PC-3 (cell line): ENCODE data around the gene DUSP18. TPM values are rescaled to one million over a fixed set of nuclear protein-coding genes. Genes with fewer than 3 reads are reported as not detected.
A peak's percentile ranks its signal among the peaks of the same experiment; 100 is the strongest.

ENCODE experiments used
- ATAC-seq: fragments of 200-7000 bp; cut with Tn5 transposase; 2 replicates; pipeline ENCODE4 v1.9.1; 2020; ENCODE audit warnings: mild to moderate bottlenecking, moderate library complexity
- BruUV-seq: library from RNA; stranded (reverse); fragments of 400-500 nt; replicated peaks from 2 replicates; lab custom pipeline; 2021; lab: Mats Ljungman, UMichigan
- CTCF ChIA-PET: fragments of 300-600 bp; sonication (Branson Sonifier 250); formaldehyde crosslinking; loops from one replicate; lab custom pipeline; 2022; ENCODE audit warnings: antibody characterized with exemption; lab: Charles Lee
- POLR2A ChIA-PET: fragments of 300-600 bp; sonication (Branson Sonifier 250); formaldehyde crosslinking; loops from one replicate; lab custom pipeline; 2022; ENCODE audit warnings: antibody characterized with exemption; ENCODE audit not compliant: unreplicated experiment; lab: Charles Lee
- DNase-seq: peaks from one replicate; pipeline ENCODE4 v3.0.0-alpha.2; 2015
- H2AFZ ChIP-seq: fragments of 300-600 bp; sonication (generic); 2 replicates; pipeline ENCODE4 v1.6.0; 2016; ENCODE audit warnings: antibody characterized with exemption, low read length
- H3F3A ChIP-seq: fragments of 300-600 bp; sonication (generic); one replicate; pipeline ENCODE4 v1.6.0; 2017; ENCODE audit warnings: antibody characterized with exemption, low read length, control low read depth, mild to moderate bottlenecking; ENCODE audit not compliant: unreplicated experiment
- H3K27ac ChIP-seq: fragments of 300-600 bp; sonication (generic); 2 replicates; pipeline ENCODE4 v1.5.1; 2016; ENCODE audit warnings: mild to moderate bottlenecking, low read length
- H3K27me3 ChIP-seq: fragments of 300-600 bp; sonication (generic); 2 replicates; pipeline ENCODE4 v1.6.1; 2016; ENCODE audit warnings: low read length, mixed read lengths
- H3K36me3 ChIP-seq: fragments of 300-600 bp; sonication (generic); 2 replicates; pipeline ENCODE4 v1.6.1; 2016; ENCODE audit warnings: low read depth, mixed run types, low read length, mixed read lengths
- H3K4me1 ChIP-seq: fragments of 300-600 bp; sonication (generic); 2 replicates; pipeline ENCODE4 v1.5.1; 2016; ENCODE audit warnings: low read length; ENCODE audit not compliant: insufficient read depth
- H3K4me2 ChIP-seq: fragments of 300-600 bp; sonication (generic); 2 replicates; pipeline ENCODE4 v1.6.0; 2016; ENCODE audit warnings: low read length
- H3K4me3 ChIP-seq: fragments of 300-600 bp; sonication (generic); 2 replicates; pipeline ENCODE4 v1.5.1; 2016; ENCODE audit warnings: mild to moderate bottlenecking, low read length, mixed read lengths
- H3K79me2 ChIP-seq: fragments of 300-600 bp; sonication (generic); 2 replicates; pipeline ENCODE4 v1.6.1; 2017; ENCODE audit warnings: low read length, mixed read lengths
- H3K9ac ChIP-seq: fragments of 300-600 bp; sonication (generic); 2 replicates; pipeline ENCODE4 v1.6.0; 2016; ENCODE audit warnings: mild to moderate bottlenecking, low read length
- H3K9me2 ChIP-seq: fragments of 300-600 bp; sonication (generic); replicated peaks from 2 replicates; pipeline ENCODE4 v1.6.1; 2016; ENCODE audit warnings: mixed run types, low read length, mixed read lengths
- H3K9me3 ChIP-seq: fragments of 300-600 bp; sonication (generic); 2 replicates; pipeline ENCODE4 v1.6.1; 2016; ENCODE audit warnings: low read length, mixed read lengths
- H4K20me1 ChIP-seq: fragments of 300-600 bp; sonication (generic); 2 replicates; pipeline ENCODE4 v1.6.1; 2016; ENCODE audit warnings: low read length, mixed read lengths
- CTCF ChIP-seq: fragments of 300-600 bp; sonication (generic); conservative IDR thresholded peaks from 2 replicates; pipeline ENCODE4 v1.5.1; 2017; ENCODE audit warnings: antibody characterized with exemption, low read depth, mild to moderate bottlenecking, low read length
- EZH2 ChIP-seq: fragments of 300-600 bp; sonication (generic); IDR thresholded peaks from one replicate; pipeline ENCODE4 v1.6.1; 2017; ENCODE audit warnings: antibody characterized with exemption, mild to moderate bottlenecking, low read length; ENCODE audit not compliant: unreplicated experiment
- EZH2phosphoT487 ChIP-seq: fragments of 300-600 bp; sonication (generic); IDR thresholded peaks from 2 replicates; pipeline ENCODE4 v1.6.1; 2018; ENCODE audit warnings: mild to moderate bottlenecking, antibody characterized with exemption, low read length, borderline replicate concordance
- intact Hi-C: fragments of 100-400 bp; cut with micrococcal nuclease; formaldehyde crosslinking; loops from 2 replicates; pipeline ENCODE4 v1.9.0; 2023
- total RNA-seq: library from RNA; depleted of rRNA; stranded (reverse); fragments of >200 nt; gene quantifications from 2 replicates; pipeline ENCODE4 v1.2.3, GENCODE V29; 2014

The DUSP18 gene
- total RNA-seq, 1 experiment from 2014 or later: 7.7 TPM

GRCh38 chr22:30650508-30651116, 17.1 kb downstream of the DUSP18 start:
- no TSS peak for BruUV-seq
- CTCF ChIA-PET: interaction anchor here (1.4 kb wide), 1 partner anchor 16 kb away, joined by 5 read pairs; no protein-coding TSS in a partner anchor
- POLR2A ChIA-PET: no interaction called here

GRCh38 chr22:30649430-30650007, 18.2 kb downstream of the DUSP18 start:
- Histone ChIP-seq H3K4me2 (peak overlapping the region; percentile 66), H3K79me2 (peaks cover 6% of the 10 kb centered on the region; the same call in 1 of the 2 replicates), H3K9ac (no peak overlapping the region; the same call in 1 of the 2 replicates), H4K20me1 (no peaks in the 10 kb centered on the region), H2AFZ (no peak overlapping the region), H3K9me2 (no peaks in the 10 kb centered on the region), H3K27me3 (no peaks in the 10 kb centered on the region), H3K36me3 (no peaks in the 10 kb centered on the region), H3K4me3 (no peak overlapping the region), H3K9me3 (no peaks in the 10 kb centered on the region), H3F3A (no peaks in the 10 kb centered on the region), H3K27ac (peak overlapping the region; percentile 69), H3K4me1 (peaks cover 12% of the 10 kb centered on the region)
- BruUV-seq: no TSS peak
- no peak for TF ChIP-seq EZH2
- TF ChIP-seq CTCF: peak; percentile 34; the same call in 1 of the 2 replicates
- no peak for TF ChIP-seq EZH2phosphoT487
- DNase-seq (peak; percentile 90), ATAC-seq (peak; percentile 100)
- intact Hi-C loops: no loop called here
- ChIA-PET CTCF (interaction anchor here (1.4 kb wide), 1 partner anchor 15 kb away, joined by 5 read pairs; no protein-coding TSS in a partner anchor), POLR2A (no interaction called here)

More at GRCh38 chr22:30650508-30651116, 17.1 kb downstream of the DUSP18 start:
- H3F3A ChIP-seq: no peaks in the 10 kb centered on the region
- no peak overlapping the region for H3K27ac ChIP-seq
- H3K4me1 ChIP-seq: peaks cover 11% of the 10 kb centered on the region
- intact Hi-C loops: no loop called here
- H4K20me1 ChIP-seq: no peaks in the 10 kb centered on the region
- TF ChIP-seq CTCF (no peak), EZH2 (no peak), EZH2phosphoT487 (no peak)
- DNase-seq: no peak
- H3K4me2 ChIP-seq: no peak overlapping the region
- no peaks in the 10 kb centered on the region for H3K9me2 ChIP-seq
- no peaks in the 10 kb centered on the region for H3K79me2 ChIP-seq
- no peak overlapping the region for H3K4me3 ChIP-seq
- no peak overlapping the region for H3K9ac ChIP-seq
- H2AFZ ChIP-seq: no peak overlapping the region
- H3K27me3 ChIP-seq: no peaks in the 10 kb centered on the region
- ATAC-seq: no peak
- no peaks in the 10 kb centered on the region for H3K36me3 ChIP-seq
- no peaks in the 10 kb centered on the region for H3K9me3 ChIP-seq

GRCh38 chr22:30648825-30649224, 18.9 kb downstream of the DUSP18 start:
- ChIA-PET CTCF (interaction anchor here (1.4 kb wide), 1 partner anchor 15 kb away, joined by 5 read pairs; no protein-coding TSS in a partner anchor), POLR2A (interaction anchor here (0.5 kb wide), 1 partner anchor 14 kb away, joined by 17 read pairs; no protein-coding TSS in a partner anchor)
- intact Hi-C loops: no loop called here
- no peak for DNase-seq
- BruUV-seq: no TSS peak
- peaks cover 19% of the 10 kb centered on the region for H3K4me1 ChIP-seq
- H3F3A ChIP-seq: no peaks in the 10 kb centered on the region
- peak overlapping the region; percentile 69 for H3K27ac ChIP-seq
- H3K4me3 ChIP-seq: no peak overlapping the region
- peaks cover 7% of the 10 kb centered on the region; the same call in 1 of the 2 replicates for H3K79me2 ChIP-seq
- H4K20me1 ChIP-seq: no peaks in the 10 kb centered on the region
- H2AFZ ChIP-seq: no peak overlapping the region
- no peak overlapping the region; the same call in 1 of the 2 replicates for H3K9ac ChIP-seq
- H3K36me3 ChIP-seq: no peaks in the 10 kb centered on the region
- H3K9me2 ChIP-seq: no peaks in the 10 kb centered on the region
- H3K9me3 ChIP-seq: no peaks in the 10 kb centered on the region
- TF ChIP-seq CTCF: no peak
- no peak for TF ChIP-seq EZH2phosphoT487
- TF ChIP-seq EZH2: no peak
- no peaks in the 10 kb centered on the region for H3K27me3 ChIP-seq
- ATAC-seq: no peak
- H3K4me2 ChIP-seq: peak overlapping the region; percentile 66
